ENCODE data around the gene NBEAL2. TPM values are rescaled to one million over a fixed set of nuclear protein-coding genes. Genes with fewer than 3 reads are reported as not detected.
A peak's percentile ranks its signal among the peaks of the same experiment; 100 is the strongest.

The NBEAL2 gene
- total and polyA plus RNA-seq, 7 donors: 5.4 to 13.0 (median 7.4) TPM

GRCh38 chr3:46938118-46938517 lies 41.3 kb upstream of the NBEAL2 start:
- WGBS, 3 donors: 91 to 96% (median 95%) methylated on average over 2 of the region's 2 CpGs
- peaks cover 0 to 29% of the 10 kb centered on the region in 2 donors for H3K36me3 ChIP-seq (ENCODE audit: insufficient read depth in 1 of 2, low read depth in 1 of 2)

DNA sequence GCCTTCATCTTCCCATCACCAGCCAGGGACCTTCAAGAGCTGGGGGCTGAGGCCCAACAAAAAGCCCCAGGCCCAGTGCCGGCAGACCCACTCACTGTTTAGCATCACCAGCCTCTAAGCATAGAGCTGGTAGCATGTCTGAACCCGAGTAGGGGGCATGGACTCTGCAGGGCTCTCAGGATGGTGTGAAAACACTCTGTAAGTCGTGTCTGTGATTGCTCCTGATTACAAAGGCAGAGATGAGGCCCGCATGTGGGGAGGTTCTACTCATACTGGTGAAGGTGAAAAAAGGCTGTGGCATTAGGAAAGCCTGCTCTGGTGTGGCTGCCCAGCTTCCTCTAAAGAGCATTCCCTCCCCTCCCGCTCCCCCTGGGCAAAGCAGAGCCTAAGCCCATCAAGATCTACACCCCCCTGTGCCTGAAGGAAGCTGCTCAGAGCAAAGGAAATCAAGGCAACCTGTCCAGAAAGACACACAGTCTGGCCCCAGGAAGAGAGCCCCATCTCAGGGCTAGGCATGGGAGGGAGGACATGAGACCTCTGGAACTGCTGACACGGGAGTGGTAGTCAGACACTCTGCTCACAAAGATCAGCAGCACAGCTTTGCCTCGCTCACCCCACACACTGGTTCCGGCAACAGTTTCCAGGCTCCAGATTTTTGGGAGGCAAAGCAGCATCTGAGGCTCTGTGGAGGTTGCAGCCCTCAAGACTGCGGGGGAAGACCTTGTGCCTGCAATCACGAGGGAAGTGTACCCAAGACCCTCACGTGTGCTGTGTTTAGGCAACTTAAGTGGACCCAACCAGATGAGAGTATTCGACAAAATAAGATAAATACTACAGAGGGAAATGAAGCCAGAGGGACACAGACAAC lies 39.7 kb upstream of the NBEAL2 start:
- no peaks in the 10 kb centered on the region for H3K27me3 ChIP-seq (ENCODE audit: insufficient read depth in 3 of 3, low read length in 2 of 3)
- H3K4me1 ChIP-seq: peaks cover 74% of the 10 kb centered on the region
- ATAC-seq (no peak), DNase-seq (peak in 1 of 2 donors; percentile 28)
- H3K27ac ChIP-seq: peak overlapping the region; percentile 77
- no peak for TF ChIP-seq CTCF (IDR thresholded peaks at IDR 0.05)
- no peaks in the 10 kb centered on the region for H3K9me3 ChIP-seq
- no peak overlapping the region for H3K4me3 ChIP-seq
- intact Hi-C loops (cut with DNase I): loop anchor here (5.0 kb wide), 1 partner anchor 32 kb away; no protein-coding TSS in a partner anchor
- WGBS, 3 donors: 78 to 82% (median 80%) methylated on average over 12 of the region's 12 CpGs
- H3K36me3 ChIP-seq (ENCODE audit: insufficient read depth in 1 of 2, low read depth in 1 of 2): peaks cover 0 to 29% of the 10 kb centered on the region in 2 donors

More at GRCh38 chr3:46938118-46938517, 41.3 kb upstream of the NBEAL2 start:
- Histone ChIP-seq H3K27me3 (ENCODE audit: insufficient read depth in 3 of 3, low read length in 2 of 3) (no peaks in the 10 kb centered on the region), H3K4me1 (peaks cover 74% of the 10 kb centered on the region), H3K9me3 (no peaks in the 10 kb centered on the region), H3K27ac (peak overlapping the region; percentile 77), H3K4me3 (no peak overlapping the region)
- intact Hi-C loops (cut with DNase I): loop anchor here (5.0 kb wide), 1 partner anchor 34 kb away; no protein-coding TSS in a partner anchor
- no peak for TF ChIP-seq CTCF (IDR thresholded peaks at IDR 0.05)
- no peak for ATAC-seq
- DNase-seq: no peak

DNA sequence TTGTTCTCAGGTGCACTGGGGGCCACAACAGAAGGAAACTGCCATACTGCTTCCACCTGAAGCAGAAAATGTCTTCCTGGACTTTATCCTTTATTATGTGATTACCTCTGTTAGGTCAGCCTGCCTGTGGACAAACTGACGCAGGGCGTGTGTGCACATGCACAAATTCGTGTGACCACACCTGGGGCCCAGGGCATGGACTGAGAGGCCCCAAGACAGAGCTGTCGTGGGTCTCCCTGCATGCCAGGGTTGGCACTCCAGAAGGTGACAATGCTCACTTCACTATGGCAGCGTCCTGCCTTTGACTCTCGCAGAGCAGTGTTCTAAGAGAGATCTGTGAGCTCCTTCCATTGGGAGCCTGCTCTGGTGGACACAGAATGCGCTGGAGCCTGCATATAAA lies 37.4 kb upstream of the NBEAL2 start:
- intact Hi-C loops (cut with DNase I): no loop called here
- H3K27me3 ChIP-seq (ENCODE audit: insufficient read depth in 3 of 3, low read length in 2 of 3): no peaks in the 10 kb centered on the region
- H3K4me3 ChIP-seq: no peak overlapping the region
- ATAC-seq (no peak), DNase-seq (no peak)
- peak overlapping the region; percentile 90 for H3K27ac ChIP-seq
- peaks cover 0 to 25% of the 10 kb centered on the region in 2 donors for H3K36me3 ChIP-seq (ENCODE audit: insufficient read depth in 1 of 2, low read depth in 1 of 2)
- no peak for TF ChIP-seq CTCF (IDR thresholded peaks at IDR 0.05)
- WGBS, 3 donors: 90 to 92% (median 91%) methylated on average over 7 of the region's 7 CpGs
- H3K9me3 ChIP-seq: no peaks in the 10 kb centered on the region
- H3K4me1 ChIP-seq: peaks cover 76% of the 10 kb centered on the region

DNA sequence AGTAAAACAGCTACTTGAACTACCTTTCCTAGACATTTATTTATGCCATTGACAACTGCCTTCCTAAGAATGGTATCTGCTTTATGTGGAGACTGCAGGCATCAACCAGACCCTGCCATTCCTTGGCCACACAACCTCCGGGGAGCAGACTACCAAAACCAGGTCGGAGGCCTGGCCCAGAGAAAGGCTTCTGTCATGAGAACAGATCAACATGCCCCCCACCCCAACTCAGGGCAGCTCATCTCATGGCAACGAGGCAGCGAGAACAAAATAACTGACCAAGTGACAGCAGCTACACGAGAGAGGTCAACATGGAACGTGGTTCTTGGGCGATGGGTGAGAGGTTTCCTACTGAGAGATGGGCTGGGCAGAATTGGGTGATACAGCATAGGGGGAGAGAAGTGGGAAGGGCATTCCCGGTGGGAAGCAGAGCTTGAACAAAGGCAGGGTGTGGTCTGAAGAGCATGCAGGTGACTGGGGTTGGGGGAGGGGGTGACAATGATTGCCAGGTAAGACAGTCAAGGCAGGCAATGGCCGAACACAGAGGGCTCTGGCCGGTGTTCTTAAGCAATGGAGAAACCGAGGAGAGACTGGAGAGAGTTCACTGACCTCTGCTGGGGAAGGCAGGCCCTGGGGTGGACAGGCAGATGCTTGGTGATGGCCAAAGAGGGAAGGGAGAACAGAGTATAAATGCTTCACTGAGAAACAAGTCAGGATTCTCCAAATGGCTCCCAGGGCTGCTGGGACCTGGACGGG lies 36.8 kb upstream of the NBEAL2 start:
- Histone ChIP-seq H3K4me1 (peaks cover 76% of the 10 kb centered on the region), H3K36me3 (ENCODE audit: insufficient read depth in 1 of 2, low read depth in 1 of 2) (peaks cover 0 to 19% of the 10 kb centered on the region in 2 donors)

More for the DNA sequence above, 36.8 kb upstream of the NBEAL2 start:
- ATAC-seq (peak in 1 of 4 donors; percentile 22), DNase-seq (no peak)
- Histone ChIP-seq H3K27me3 (ENCODE audit: insufficient read depth in 3 of 3, low read length in 2 of 3) (no peaks in the 10 kb centered on the region), H3K9me3 (no peaks in the 10 kb centered on the region), H3K4me3 (no peak overlapping the region), H3K27ac (peak overlapping the region; percentile 90)
- TF ChIP-seq CTCF (IDR thresholded peaks at IDR 0.05): no peak
- WGBS, 3 donors: 76 to 82% (median 81%) methylated on average over 12 of the region's 12 CpGs
- intact Hi-C loops (cut with DNase I): no loop called here

Data from psoas muscle (tissue), 8 donors.